ENCODE results near the gene TMEM121B.

TMEM121B gene

GRCh38 chr22:17109113-17109865 lies 11.9 kb downstream of the TMEM121B start:
- no peak overlapping the region for H3K4me3 ChIP-seq (ENCODE audit: low read depth, low read length)
- DNase-seq (ENCODE audit: low read depth, low spot score), result no peak
- TF ChIP-seq CTCF (IDR thresholded peaks at IDR 0.05; ENCODE audit: low read depth, low read length), result no peak
- in situ Hi-C loops (cut with HindIII; ENCODE audit: low sequenced_read_pairs), result no loop called here

GRCh38 chr22:17108256-17109112 lies 12.7 kb downstream of the TMEM121B start:
- in situ Hi-C loops (cut with HindIII; ENCODE audit: low sequenced_read_pairs), result no loop called here
- no peak for TF ChIP-seq CTCF (IDR thresholded peaks at IDR 0.05; ENCODE audit: low read depth, low read length)
- no peak for DNase-seq (ENCODE audit: low read depth, low spot score)
- H3K4me3 ChIP-seq (ENCODE audit: low read depth, low read length), result no peak overlapping the region

GRCh38 chr22:17107547-17107810 lies 13.7 kb downstream of the TMEM121B start:
- DNase-seq (ENCODE audit: low read depth, low spot score), result no peak
- no peak for TF ChIP-seq CTCF (IDR thresholded peaks at IDR 0.05; ENCODE audit: low read depth, low read length)
- no peak overlapping the region for H3K4me3 ChIP-seq (ENCODE audit: low read depth, low read length)
- in situ Hi-C loops (cut with HindIII; ENCODE audit: low sequenced_read_pairs), result no loop called here

GRCh38 chr22:17106785-17107546 lies 14.2 kb downstream of the TMEM121B start:
- in situ Hi-C loops (cut with HindIII; ENCODE audit: low sequenced_read_pairs), result no loop called here
- no peak for DNase-seq (ENCODE audit: low read depth, low spot score)
- no peak overlapping the region for H3K4me3 ChIP-seq (ENCODE audit: low read depth, low read length)
- TF ChIP-seq CTCF (IDR thresholded peaks at IDR 0.05; ENCODE audit: low read depth, low read length), result no peak

- in situ Hi-C loops (cut with HindIII; ENCODE audit: low sequenced_read_pairs), result no loop called here
These were observed 14.9 kb downstream of the TMEM121B start for GRCh38 chr22:17106161-17106784.

More at GRCh38 chr22:17106161-17106784, 14.9 kb downstream of the TMEM121B start:
- DNase-seq (ENCODE audit: low read depth, low spot score), result no peak
- no peak for TF ChIP-seq CTCF (IDR thresholded peaks at IDR 0.05; ENCODE audit: low read depth, low read length)
- no peak overlapping the region for H3K4me3 ChIP-seq (ENCODE audit: low read depth, low read length)
